Sciatic nerve (tissue), 2 donors: Measurements from ENCODE around the gene SERPINF2. TPM values are rescaled to one million over a fixed set of nuclear protein-coding genes. Genes with fewer than 3 reads are reported as not detected.
A peak's percentile ranks its signal among the peaks of the same experiment; 100 is the strongest.
"Not testable (repeated sequence)": the region's sequence is repeated elsewhere in the genome, so short reads cannot be mapped to it uniquely, and the experiment has no call there.

Source experiments
- ATAC-seq: fragments of 200-7000 bp; cut with Tn5 transposase; one replicate; pipeline ENCODE4 v1.9.1; 2020; ENCODE audit warnings: mild to moderate bottlenecking, moderate library complexity
- DNase-seq: peaks from one replicate; pipeline ENCODE4 v3.0.0-alpha.2; 2020; ENCODE audit warnings: low spot score
- intact Hi-C: fragments of 100-400 bp; cut with DNase I; formaldehyde crosslinking; loops from one replicate; pipeline ENCODE4 v1.14.2; 2022
- total RNA-seq: library from RNA; stranded (reverse); fragmentation: NEBNext Ultra II Directional; extraction: Animal tissue kit (Norgen Biotek cat#: 25700); gene quantifications from one replicate; pipeline ENCODE4 v1.2.1, GENCODE V29; 2021
- donor health status: DM: no; HTN: no; CAD: no.
- donor health status: DM: no; HTN: no; CAD: no.

SERPINF2 gene
- total RNA-seq, 1 donor from 2014 or later = 3.2 TPM

DNA sequence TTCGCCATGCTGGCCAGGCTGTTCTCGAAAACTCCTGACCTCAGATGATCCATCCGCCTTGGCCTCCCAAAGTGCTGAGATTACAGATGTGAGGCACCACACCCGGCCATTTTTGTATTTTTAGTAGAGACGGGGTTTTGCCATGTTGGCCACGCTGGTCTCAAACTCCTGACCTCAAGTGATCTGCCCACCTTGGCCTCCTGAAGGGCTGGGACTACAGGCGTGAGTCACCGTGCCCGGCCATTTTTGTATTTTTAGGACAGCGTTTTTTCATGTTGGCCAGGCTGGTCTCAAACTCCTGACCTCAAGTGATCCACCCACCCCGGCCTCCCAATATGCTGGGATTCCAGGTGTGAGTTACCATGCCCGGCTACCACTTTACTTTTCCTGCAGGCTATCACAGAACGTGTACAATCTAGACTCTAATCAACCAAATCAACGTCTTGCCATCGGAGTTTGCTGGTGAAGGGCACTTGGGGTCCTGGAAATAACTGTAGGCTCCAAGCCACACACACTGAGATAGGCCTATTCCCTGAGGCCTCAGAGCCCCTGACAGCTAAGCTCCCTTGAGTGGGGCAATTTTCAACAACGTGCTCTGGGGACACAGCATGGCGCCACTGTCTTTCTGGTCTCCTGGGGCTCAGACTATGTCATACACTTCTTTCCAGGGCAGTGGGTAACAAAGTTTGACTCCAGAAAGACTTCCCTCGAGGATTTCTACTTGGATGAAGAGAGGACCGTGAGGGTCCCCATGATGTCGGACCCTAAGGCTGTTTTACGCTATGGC lies 31.9 kb downstream of the SERPINF2 start:
- no peak for ATAC-seq
- intact Hi-C loops = no loop called here
- no peak for DNase-seq

- intact Hi-C loops = no loop called here
- ATAC-seq (no peak), DNase-seq (no peak)
Observed at GRCh38 chr17:1776328-1776727, 33.7 kb downstream of the SERPINF2 start.

DNA sequence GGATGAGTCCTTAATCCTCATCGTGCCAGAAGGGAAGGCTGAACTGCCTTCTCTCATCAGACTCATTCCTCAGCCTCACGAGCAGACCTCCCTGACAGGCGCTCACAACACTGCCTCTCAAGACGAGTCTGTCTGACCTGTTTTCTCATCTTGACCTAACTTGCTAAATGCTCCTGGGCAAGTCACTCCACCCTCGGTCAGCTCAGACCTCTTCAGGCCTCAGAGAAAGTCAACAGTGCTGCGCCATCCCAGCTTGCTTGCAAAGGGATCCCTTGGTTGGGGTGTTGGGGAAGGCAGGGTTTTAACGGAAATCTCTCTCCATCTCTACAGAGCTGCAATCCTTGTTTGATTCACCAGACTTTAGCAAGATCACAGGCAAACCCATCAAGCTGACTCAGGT lies 34.2 kb downstream of the SERPINF2 start:
- no peak for ATAC-seq
- DNase-seq = no peak
- intact Hi-C loops = no loop called here

DNA sequence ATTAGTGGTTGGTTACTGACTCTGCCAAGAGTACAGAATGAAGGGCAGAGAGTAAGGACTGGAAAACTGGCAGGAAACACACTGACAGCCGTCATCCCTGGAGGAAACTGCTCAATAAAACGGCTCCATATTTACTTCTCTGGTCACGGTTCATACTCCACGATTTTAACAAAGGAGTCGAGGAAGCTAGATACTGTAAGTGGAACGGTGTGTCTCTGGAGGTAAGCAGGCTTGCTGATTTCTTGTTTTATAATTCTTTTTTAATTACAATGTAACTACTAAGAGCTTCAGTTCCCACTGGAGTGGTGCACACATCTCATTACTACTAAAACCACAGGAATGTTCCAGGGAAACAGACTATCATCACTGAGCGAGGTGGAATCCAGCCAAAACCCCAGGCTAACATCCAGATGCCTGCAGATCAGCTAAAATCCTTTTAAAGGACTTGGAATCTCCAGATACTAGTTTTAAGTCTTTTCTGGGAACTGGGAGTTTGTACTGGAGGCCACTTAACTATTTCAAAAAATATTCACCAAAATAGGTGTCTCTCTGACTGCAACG lies 37.0 kb downstream of the SERPINF2 start:
- DNase-seq = peak; percentile 92
- intact Hi-C loops = loop anchor here (10.0 kb wide), 1 partner anchor 55 kb away; the partner anchor contains the start of gene WDR81
- ATAC-seq = peak; percentile 76

GRCh38 chr17:1782171-1782567 lies 39.5 kb downstream of the SERPINF2 start:
- no peak for ATAC-seq
- intact Hi-C loops = loop anchor here (10.0 kb wide), 1 partner anchor 57 kb away; the partner anchor contains the start of gene WDR81
- no peak for DNase-seq

- ATAC-seq (peak; percentile 5), DNase-seq (no peak)
- intact Hi-C loops = loop anchor here (10.0 kb wide), 1 partner anchor 58 kb away; the partner anchor contains the start of gene WDR81
Observed at GRCh38 chr17:1783271-1783670, 40.6 kb downstream of the SERPINF2 start.

- DNase-seq = peak; percentile 83
- intact Hi-C loops = loop anchor here (10.0 kb wide), 1 partner anchor 59 kb away; the partner anchor contains the start of gene WDR81
- ATAC-seq = peak; percentile 85
Observed at GRCh38 chr17:1783834-1784611, 41.4 kb downstream of the SERPINF2 start.

DNA sequence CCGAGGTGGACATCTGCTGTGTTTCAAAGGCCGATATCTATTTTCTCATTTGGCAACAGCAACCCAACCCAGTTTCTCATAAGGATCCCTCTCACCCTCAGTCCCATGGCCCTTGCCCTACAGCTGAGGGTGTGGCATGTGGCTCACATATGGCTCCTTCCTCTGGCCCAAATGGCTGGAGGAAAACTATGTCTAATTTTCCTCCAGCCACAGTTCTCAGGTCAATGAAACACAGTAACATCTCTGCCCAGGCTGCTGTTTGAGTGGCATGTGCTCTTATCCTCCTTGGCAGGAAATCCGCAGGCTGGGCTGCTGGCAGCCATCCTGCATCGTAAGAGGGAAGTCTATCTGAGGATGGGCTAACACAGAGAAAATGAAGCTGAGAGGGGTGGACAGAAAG lies 43.3 kb downstream of the SERPINF2 start:
- DNase-seq = no peak
- intact Hi-C loops = loop anchor here (10.0 kb wide), 1 partner anchor 61 kb away; the partner anchor contains the start of gene WDR81
- ATAC-seq = no peak

DNA sequence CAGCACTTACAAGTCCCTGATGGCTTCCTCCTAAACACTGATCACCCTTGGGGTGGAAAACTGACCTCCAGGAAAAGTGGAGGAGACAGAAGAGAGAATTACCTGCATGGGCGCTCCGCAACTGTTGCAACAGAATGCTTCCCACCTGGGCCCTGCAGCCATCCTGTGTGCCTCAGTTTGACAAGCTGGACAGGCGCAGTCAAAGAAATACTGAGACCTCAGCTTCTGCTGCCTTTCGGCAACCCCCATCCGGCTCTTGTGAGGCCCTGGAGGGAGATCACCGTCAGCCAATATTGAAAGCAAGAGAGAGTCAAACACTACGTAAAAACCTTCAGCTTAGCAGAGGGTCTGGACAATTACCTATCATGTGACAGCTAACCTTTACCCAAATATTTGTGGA lies 44.0 kb downstream of the SERPINF2 start:
- ATAC-seq (no peak), DNase-seq (no peak)
- intact Hi-C loops = loop anchor here (10.0 kb wide), 1 partner anchor 62 kb away; the partner anchor contains the start of gene WDR81

DNA sequence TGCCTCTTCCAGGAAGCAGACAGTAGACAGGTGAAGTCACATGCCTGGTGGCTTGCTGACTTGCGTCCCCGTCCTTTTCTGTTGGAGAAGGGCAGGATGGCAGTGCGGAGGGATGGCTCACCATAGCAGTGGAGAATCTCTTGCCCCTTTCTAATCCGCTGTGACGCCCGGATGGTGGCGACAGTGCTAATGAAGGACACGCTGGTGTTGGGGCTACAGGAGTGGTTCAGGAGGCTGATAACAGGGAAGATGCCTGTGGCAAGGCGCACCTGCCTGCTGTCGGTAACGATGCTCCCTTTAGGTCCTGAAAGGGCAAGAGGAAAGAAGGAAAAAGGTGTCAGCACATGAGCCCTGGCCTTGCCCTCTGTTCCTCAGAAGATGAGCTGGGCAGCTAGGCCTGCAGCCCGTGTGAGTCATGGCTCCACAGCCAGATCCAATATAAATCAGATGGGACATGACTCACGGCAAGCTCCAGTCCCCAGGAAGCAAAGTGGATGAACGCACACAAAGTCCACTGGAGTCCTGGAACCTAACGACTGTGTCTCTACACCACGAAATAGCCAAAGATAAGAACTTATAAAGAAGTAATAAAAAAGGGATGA lies 44.7 kb downstream of the SERPINF2 start:
- no peak for DNase-seq

DNA sequence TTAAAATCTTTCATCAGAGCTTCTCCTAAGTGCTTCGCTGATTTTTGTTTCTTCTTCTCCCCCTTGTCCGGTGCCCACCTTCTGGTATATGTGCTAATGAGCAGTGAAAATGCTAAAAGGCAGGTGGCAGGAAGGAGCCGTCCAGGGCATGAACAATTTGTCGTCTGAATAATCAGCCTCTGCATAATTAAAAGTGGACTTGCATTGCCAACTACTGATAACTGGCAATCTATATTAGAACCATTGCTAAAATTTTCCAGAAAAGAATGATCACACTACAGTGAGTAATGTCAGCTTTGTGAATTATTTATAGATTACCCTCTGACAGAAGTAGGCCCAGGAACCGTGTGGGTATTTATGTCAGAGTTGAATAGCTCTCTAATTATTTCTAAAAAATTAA lies 47.3 kb downstream of the SERPINF2 start:
- DNase-seq (no peak), ATAC-seq (no peak)
- intact Hi-C loops = loop anchor here (10.0 kb wide), 1 partner anchor 65 kb away; the partner anchor contains the start of gene WDR81

More for the DNA sequence above, 44.7 kb downstream of the SERPINF2 start:
- ATAC-seq = peak; percentile 47
- intact Hi-C loops = loop anchor here (10.0 kb wide), 1 partner anchor 63 kb away; the partner anchor contains the start of gene WDR81

- no peak for ATAC-seq
- no peak for DNase-seq
- intact Hi-C loops = no loop called here
Observed at GRCh38 chr17:1792495-1793446, 50.1 kb downstream of the SERPINF2 start.

- ATAC-seq (no peak), DNase-seq (no peak)
- intact Hi-C loops = no loop called here
Observed at GRCh38 chr17:1793447-1793806, 50.8 kb downstream of the SERPINF2 start.

DNA sequence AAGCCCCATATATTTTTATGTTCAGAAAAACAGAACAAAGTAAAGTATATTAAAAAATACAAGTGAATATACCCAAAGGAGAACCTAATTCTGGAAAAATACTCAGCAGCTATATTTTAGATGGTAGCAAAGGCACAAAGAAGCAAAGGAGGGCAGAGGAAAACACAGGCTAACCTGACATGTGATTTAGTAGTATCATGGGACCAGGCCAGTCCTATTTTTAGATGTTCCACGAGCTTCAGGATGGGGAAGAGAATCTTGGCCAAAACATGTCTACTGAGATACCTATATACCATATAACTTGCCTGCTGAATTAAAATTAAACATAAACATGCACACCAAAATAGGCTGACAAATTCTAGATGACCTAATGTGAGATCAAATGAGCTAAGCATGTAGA lies 54.1 kb downstream of the SERPINF2 start:
- ATAC-seq = peak; percentile 78
- DNase-seq = no peak
- intact Hi-C loops = no loop called here

GRCh38 chr17:1797323-1797722 lies 54.7 kb downstream of the SERPINF2 start:
- no peak for DNase-seq

GRCh38 chr17:1797846-1798245 lies 55.2 kb downstream of the SERPINF2 start:
- ATAC-seq, DNase-seq, intact Hi-C loops: not testable (repeated sequence)

More at GRCh38 chr17:1797323-1797722, 54.7 kb downstream of the SERPINF2 start:
- intact Hi-C loops = no loop called here
- ATAC-seq = no peak

DNA sequence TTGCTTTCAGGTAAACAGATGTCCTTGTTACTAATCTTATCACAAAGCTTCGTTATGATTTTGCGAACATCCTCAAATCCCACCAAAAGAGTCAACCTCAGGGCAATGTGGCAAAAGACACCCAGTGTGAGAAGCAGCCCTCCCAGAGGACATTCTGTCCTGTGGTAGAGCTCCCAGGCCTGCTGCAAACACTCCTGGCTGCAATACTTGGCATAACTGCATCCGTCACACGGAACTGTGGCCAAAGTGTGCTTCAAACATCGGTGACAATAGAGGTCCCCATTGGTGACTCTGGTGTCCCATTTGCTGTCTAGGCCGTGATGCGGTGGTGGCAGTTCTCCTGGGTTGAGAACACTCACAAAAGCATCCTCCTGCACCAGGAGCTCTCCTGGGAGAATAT lies 57.6 kb downstream of the SERPINF2 start:
- intact Hi-C loops = no loop called here
- no peak for DNase-seq
- ATAC-seq = no peak

GRCh38 chr17:1800712-1801111 lies 58.0 kb downstream of the SERPINF2 start:
- intact Hi-C loops = no loop called here
- no peak for DNase-seq
- no peak for ATAC-seq
